LNCaP clone FGC (cell line): ENCODE results near the gene VSIG10L2.

Experiments used
- DNase-seq: peaks from one replicate; pipeline ENCODE4 v3.0.0-alpha.2; 2011; ENCODE audit warnings: low read depth
- H3K4me3 ChIP-seq: 2 replicates; pipeline ENCODE4 v1.5.1; 2011; ENCODE audit warnings: mild to moderate bottlenecking, low read depth, low read length, control low read depth
- TF ChIP-seq, protein P1 (sequence below): IDR thresholded peaks from 2 replicates; pipeline ENCODE4 v1.5.1; 2012; ENCODE audit warnings: mild to moderate bottlenecking; ENCODE audit not compliant: control insufficient read depth, insufficient read depth; ENCODE audit errors: extremely low read depth

Gene VSIG10L2

DNA sequence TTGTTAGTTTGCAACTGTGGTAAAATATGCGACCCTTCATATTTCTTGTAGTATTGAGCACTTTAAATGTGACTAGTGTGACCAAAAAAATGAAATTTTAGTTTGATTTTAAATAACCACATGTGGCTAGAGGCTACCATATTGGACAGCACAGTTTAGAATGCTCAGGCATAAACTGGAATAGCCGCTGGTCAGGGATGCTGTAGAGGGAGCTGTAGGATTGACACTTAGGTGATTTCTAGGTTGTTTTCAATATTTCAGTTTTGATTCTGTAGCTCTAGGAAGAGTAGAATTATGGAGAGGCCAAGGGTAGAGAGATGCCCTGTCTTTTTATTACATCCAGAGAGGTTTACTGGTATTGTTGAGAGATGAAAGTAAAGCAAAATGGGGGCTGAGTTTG lies 10.8 kb upstream of the VSIG10L2 start:
- DNase-seq = no peak
- H3K4me3 ChIP-seq = no peak overlapping the region
- TF ChIP-seq, protein P1, sequence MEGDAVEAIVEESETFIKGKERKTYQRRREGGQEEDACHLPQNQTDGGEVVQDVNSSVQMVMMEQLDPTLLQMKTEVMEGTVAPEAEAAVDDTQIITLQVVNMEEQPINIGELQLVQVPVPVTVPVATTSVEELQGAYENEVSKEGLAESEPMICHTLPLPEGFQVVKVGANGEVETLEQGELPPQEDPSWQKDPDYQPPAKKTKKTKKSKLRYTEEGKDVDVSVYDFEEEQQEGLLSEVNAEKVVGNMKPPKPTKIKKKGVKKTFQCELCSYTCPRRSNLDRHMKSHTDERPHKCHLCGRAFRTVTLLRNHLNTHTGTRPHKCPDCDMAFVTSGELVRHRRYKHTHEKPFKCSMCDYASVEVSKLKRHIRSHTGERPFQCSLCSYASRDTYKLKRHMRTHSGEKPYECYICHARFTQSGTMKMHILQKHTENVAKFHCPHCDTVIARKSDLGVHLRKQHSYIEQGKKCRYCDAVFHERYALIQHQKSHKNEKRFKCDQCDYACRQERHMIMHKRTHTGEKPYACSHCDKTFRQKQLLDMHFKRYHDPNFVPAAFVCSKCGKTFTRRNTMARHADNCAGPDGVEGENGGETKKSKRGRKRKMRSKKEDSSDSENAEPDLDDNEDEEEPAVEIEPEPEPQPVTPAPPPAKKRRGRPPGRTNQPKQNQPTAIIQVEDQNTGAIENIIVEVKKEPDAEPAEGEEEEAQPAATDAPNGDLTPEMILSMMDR = peak; percentile 27

DNA sequence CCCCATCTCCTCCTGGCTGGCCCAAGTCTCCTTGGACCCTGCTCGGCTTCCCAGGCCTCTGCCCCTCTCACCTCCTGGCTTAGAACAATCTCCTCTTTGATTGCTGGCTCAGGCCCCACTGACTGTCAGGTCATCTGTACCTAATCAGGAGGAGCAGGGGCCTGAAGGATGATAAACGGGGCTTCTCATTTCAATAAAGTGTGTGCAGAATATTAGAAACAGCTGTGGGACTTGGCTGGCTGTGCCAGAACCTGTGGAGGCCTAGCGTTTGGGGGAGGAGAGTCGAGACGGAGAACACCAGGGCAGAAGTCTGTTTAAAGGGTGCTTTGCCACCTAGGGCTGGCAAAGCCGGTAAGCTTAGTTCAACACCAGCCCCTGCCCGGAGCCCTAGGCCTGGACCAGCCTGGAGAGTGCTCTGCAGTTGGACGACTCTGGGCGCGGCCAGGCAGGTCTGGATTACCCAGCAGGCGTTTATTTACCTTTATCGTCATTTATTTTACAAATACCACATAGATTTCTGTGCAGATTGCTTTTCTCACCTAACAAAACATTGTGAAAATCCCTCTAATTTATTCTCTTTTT lies 10.1 kb upstream of the VSIG10L2 start:
- no peak for DNase-seq
- H3K4me3 ChIP-seq = no peak overlapping the region
- TF ChIP-seq, protein P1 = no peak

DNA sequence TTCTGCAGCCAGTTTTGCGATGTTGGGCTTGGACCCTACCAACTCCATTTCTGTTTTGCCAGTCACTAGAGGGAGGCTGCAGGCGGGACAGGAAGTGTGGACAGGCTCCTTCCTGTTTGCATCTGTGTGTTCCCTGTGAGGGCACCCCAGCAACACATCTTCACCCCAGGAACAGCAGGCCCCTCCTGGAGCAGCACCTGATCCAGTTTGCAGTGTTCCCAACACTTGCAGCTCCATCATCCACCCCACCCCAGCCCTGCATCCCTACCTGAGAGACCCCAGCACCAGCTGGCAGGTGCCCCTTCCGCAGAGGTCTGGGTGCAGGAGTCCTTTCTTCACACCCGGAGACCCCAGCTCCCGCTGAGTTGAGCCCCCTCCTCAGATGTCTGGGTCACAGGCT lies 7.4 kb upstream of the VSIG10L2 start:
- DNase-seq = no peak
- TF ChIP-seq, protein P1 = no peak
- no peak overlapping the region for H3K4me3 ChIP-seq

DNA sequence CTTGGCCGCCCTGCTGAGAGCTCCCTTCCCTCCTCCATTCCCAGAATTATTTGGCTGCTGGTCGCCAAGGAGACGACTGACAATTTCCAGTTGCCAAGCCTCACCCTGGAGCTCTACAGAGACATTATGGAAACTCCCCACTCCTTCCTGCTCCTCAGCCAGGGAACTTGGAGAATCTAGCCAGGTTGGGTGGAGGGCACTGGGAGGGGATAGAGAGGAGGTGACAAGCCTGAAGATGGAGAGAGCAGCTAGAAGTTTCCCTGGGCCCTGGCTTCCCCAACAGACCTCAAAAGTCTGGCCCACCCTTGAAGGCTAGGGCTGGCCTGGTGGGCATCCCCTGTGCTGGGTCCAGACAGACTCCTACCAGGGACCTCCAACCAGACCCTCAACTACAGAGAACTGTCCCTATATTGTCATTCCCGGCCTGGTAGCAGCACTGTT lies 6.7 kb upstream of the VSIG10L2 start:
- H3K4me3 ChIP-seq = no peak overlapping the region
- TF ChIP-seq, protein P1 = no peak
- no peak for DNase-seq

DNA sequence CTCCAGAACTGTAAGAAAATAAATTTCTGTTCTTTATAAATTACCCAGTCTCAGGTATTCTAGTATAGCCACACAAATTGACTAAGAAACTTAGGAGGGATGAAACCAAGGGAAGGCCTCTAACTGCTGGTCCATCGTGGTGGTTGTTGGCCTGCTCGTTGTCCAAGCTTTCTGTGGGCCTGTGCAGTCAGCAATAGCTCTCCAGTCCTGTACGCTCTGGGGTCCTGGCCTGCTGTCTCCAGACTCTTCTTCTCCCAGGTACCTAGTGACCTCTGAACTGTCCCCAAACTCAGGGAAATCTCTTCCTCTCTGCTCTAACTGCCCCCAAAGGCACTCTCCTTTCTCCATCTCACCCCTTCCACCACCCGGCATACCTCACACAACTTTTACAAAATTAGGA lies 5.7 kb upstream of the VSIG10L2 start:
- no peak overlapping the region for H3K4me3 ChIP-seq
- TF ChIP-seq, protein P1 = no peak
- no peak for DNase-seq

DNA sequence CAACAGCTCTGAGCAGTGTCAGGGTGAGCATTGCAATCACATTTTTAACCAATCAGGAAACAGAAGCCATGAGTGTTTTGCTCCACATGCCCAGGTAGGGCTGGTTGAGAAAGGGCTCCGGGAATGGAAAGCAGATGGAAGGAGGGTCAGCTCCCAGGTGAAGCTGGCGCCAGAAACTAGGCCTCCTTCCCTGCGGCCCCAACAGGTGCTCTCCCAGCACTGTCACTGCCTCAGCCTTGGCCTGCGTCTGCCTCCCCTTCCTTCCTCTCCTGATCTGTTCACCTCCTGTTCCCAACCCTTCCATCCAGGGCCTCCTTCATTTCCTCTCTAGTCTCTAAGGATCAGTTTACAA lies 4.6 kb upstream of the VSIG10L2 start:
- TF ChIP-seq, protein P1 = no peak

More for the DNA sequence above, 4.6 kb upstream of the VSIG10L2 start:
- no peak overlapping the region for H3K4me3 ChIP-seq
- no peak for DNase-seq
